OCI-LY1 (cell line): Measurements from ENCODE around the gene JPH3.

Experiments used
- H2AFZ ChIP-seq: fragments of 200-600 bp; sonication (generic), shearing (Covaris generic); 2 replicates; pipeline ENCODE4 v1.6.0; 2014; ENCODE audit warnings: antibody characterized with exemption, mild to moderate bottlenecking, low read length
- H3F3A ChIP-seq: fragments of 200-600 bp; sonication (generic), shearing (Covaris generic); 2 replicates; pipeline ENCODE4 v1.6.0; 2014; ENCODE audit warnings: mild to moderate bottlenecking, antibody characterized with exemption, low read length, moderate library complexity; ENCODE audit not compliant: insufficient read depth
- H3K27ac ChIP-seq: fragments of 200-600 bp; sonication (generic); 2 replicates; pipeline ENCODE4 v1.5.1; 2014; ENCODE audit warnings: low read length, mixed run types, mild to moderate bottlenecking, low read depth; ENCODE audit not compliant: poor library complexity, severe bottlenecking
- H3K27me3 ChIP-seq: fragments of 200-600 bp; sonication (generic); 2 replicates; pipeline ENCODE4 v1.6.0; 2014; ENCODE audit warnings: antibody characterized with exemption, mild to moderate bottlenecking, low read length, moderate library complexity; ENCODE audit not compliant: insufficient read depth
- H3K36me3 ChIP-seq: fragments of 200-600 bp; sonication (generic); 2 replicates; pipeline ENCODE4 v1.6.1; 2014; ENCODE audit warnings: mild to moderate bottlenecking, antibody characterized with exemption, low read length, moderate library complexity, mixed read lengths; ENCODE audit not compliant: insufficient read depth
- H3K4me1 ChIP-seq: fragments of 200-600 bp; sonication (generic); 2 replicates; pipeline ENCODE4 v1.5.1; 2014; ENCODE audit warnings: mild to moderate bottlenecking, low read length, moderate library complexity; ENCODE audit not compliant: insufficient read depth, severe bottlenecking
- H3K4me2 ChIP-seq: fragments of 200-600 bp; sonication (generic), shearing (Covaris generic); 2 replicates; pipeline ENCODE4 v1.6.1; 2014; ENCODE audit warnings: low read length
- H3K4me3 ChIP-seq: fragments of 200-600 bp; sonication (generic); 2 replicates; pipeline ENCODE4 v1.5.1; 2014; ENCODE audit warnings: low read length, low read depth, mild to moderate bottlenecking, mixed read lengths; ENCODE audit not compliant: poor library complexity, severe bottlenecking
- H3K79me2 ChIP-seq: fragments of 200-600 bp; shearing (Covaris generic); 2 replicates; pipeline ENCODE4 v1.6.1; 2016; ENCODE audit warnings: mixed run types, low read length, mixed read lengths; ENCODE audit not compliant: insufficient read depth
- H3K9ac ChIP-seq: fragments of 200-600 bp; sonication (generic), shearing (Covaris generic); 2 replicates; pipeline ENCODE4 v1.6.1; 2014; ENCODE audit warnings: mild to moderate bottlenecking, low read length, mixed read lengths
- H3K9me2 ChIP-seq: fragments of 200-600 bp; sonication (generic), shearing (Covaris generic); 2 replicates; pipeline ENCODE4 v1.6.1; 2014; ENCODE audit warnings: low read depth, mild to moderate bottlenecking, low read length, mixed read lengths
- H3K9me3 ChIP-seq: fragments of 200-600 bp; shearing (Covaris generic); 2 replicates; pipeline ENCODE4 v1.6.1; 2014; ENCODE audit warnings: low read length, mixed read lengths
- H4K20me1 ChIP-seq: fragments of 200-600 bp; sonication (generic), shearing (Covaris generic); 2 replicates; pipeline ENCODE4 v1.6.0; 2016; ENCODE audit warnings: mild to moderate bottlenecking, low read length; ENCODE audit not compliant: insufficient read depth
- CTCF ChIP-seq: fragments of 200-600 bp; sonication (generic), shearing (Covaris generic); IDR thresholded peaks from 2 replicates; pipeline ENCODE4 v1.5.1; 2017; ENCODE audit warnings: mild to moderate bottlenecking, antibody characterized with exemption, low read length, moderate library complexity, mixed read lengths
- EZH2 ChIP-seq: fragments of 200-600 bp; sonication (generic), shearing (Covaris generic); IDR thresholded peaks from 2 replicates; pipeline ENCODE4 v1.8.0; 2017; ENCODE audit warnings: borderline replicate concordance, mixed run types, mild to moderate bottlenecking, antibody characterized with exemption, low read length, moderate library complexity, mixed read lengths

The JPH3 gene

GRCh38 chr16:87740441-87740840, 138.1 kb downstream of the JPH3 start:
- Histone ChIP-seq H4K20me1 (no peaks in the 10 kb centered on the region), H3K36me3 (peaks cover 82% of the 10 kb centered on the region), H2AFZ (no peak overlapping the region), H3K4me2 (no peak overlapping the region), H3K27ac (peak overlapping the region; percentile 71), H3K9ac (no peak overlapping the region), H3K79me2 (peaks cover 17% of the 10 kb centered on the region; the same call in 1 of the 2 replicates), H3F3A (no peaks in the 10 kb centered on the region), H3K27me3 (no peaks in the 10 kb centered on the region), H3K9me2 (no peaks in the 10 kb centered on the region), H3K4me1 (peaks cover 23% of the 10 kb centered on the region), H3K9me3 (no peaks in the 10 kb centered on the region), H3K4me3 (no peak overlapping the region)
- TF ChIP-seq CTCF (no peak), EZH2 (no peak)

DNA sequence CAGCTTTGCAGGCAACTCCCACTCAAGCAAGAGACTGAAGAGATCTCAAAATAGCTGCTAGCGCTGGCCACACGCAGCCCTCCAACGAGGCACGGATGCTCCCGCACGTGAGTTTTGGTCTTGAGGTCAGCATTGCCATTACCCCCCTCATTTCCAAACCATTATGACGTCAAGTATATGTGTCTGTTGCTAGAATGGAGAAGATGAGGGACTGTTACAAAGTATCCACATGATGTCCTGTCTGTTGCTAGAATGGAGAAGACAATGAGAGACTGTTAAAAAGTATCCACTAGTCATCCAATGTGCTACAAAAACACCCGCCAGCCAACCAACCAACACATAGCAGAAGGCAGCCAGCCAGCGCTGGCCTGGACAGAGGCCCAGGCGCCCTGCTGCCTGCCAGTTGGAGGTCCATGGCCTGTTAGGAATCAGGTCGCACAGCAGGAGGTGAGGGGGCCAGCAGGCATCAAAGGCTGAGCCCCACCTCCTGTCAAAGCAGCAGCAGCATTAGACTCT, 138.7 kb downstream of the JPH3 start:
- peaks cover 82% of the 10 kb centered on the region for H3K36me3 ChIP-seq
- H2AFZ ChIP-seq, result no peak overlapping the region
- H3K4me1 ChIP-seq, result peaks cover 18% of the 10 kb centered on the region
- H3K9me2 ChIP-seq, result no peaks in the 10 kb centered on the region
- peak overlapping the region; percentile 71 for H3K27ac ChIP-seq
- no peaks in the 10 kb centered on the region for H3K9me3 ChIP-seq
- TF ChIP-seq EZH2, result no peak
- no peak for TF ChIP-seq CTCF
- H3K4me2 ChIP-seq, result no peak overlapping the region
- no peaks in the 10 kb centered on the region for H3F3A ChIP-seq
- no peaks in the 10 kb centered on the region for H4K20me1 ChIP-seq
- no peaks in the 10 kb centered on the region for H3K27me3 ChIP-seq
- H3K79me2 ChIP-seq, result peaks cover 17% of the 10 kb centered on the region; the same call in 1 of the 2 replicates
- H3K9ac ChIP-seq, result no peak overlapping the region
- H3K4me3 ChIP-seq, result no peak overlapping the region

DNA sequence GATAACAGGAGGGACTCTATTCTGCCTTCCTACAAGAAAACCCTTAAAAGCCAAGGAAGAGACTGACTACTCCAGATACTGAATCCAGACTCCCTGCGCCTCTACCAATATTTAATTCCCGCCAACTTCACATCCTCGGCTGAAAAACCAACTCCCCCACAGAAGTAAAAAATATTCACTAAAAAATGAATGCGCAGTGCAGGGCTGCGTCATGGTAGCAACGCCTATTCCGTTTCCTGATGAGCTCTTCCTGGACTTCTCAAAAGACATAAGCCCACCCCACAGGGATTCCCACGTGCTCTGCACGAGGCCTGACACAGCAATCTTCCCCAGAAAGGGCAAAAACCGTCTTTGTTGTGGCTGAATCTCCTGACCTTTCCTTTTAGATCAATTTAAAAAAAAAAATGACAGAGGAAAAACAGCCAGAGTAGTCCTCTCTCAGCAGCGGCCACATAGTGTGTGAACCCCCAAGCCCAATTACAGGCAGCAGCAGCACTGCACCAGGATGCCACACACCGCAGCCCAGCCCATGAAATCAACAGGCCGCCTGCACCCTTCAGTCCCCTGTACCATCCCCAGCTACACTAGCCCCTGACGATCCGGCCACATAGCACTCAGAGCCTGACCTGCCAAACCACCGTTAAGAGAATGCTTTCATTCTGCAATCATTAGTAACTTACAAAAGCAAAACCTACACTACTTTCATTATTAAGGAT, 139.6 kb downstream of the JPH3 start:
- peaks cover 17% of the 10 kb centered on the region; the same call in 1 of the 2 replicates for H3K79me2 ChIP-seq
- H3K4me2 ChIP-seq, result no peak overlapping the region
- H3K27me3 ChIP-seq, result no peaks in the 10 kb centered on the region
- no peak for TF ChIP-seq EZH2
- no peak for TF ChIP-seq CTCF
- peaks cover 15% of the 10 kb centered on the region for H3K4me1 ChIP-seq
- no peaks in the 10 kb centered on the region for H3K9me2 ChIP-seq
- no peaks in the 10 kb centered on the region for H4K20me1 ChIP-seq
- H3K4me3 ChIP-seq, result no peak overlapping the region
- H3K9me3 ChIP-seq, result no peaks in the 10 kb centered on the region
- no peak overlapping the region for H3K9ac ChIP-seq
- no peaks in the 10 kb centered on the region for H3F3A ChIP-seq
- no peak overlapping the region for H2AFZ ChIP-seq
- peaks cover 83% of the 10 kb centered on the region for H3K36me3 ChIP-seq
- peak overlapping the region; percentile 71 for H3K27ac ChIP-seq
